ENCODE measurements around the gene APBA1.
A peak's percentile ranks its signal among the peaks of the same experiment; 100 is the strongest.

Gene APBA1

DNA sequence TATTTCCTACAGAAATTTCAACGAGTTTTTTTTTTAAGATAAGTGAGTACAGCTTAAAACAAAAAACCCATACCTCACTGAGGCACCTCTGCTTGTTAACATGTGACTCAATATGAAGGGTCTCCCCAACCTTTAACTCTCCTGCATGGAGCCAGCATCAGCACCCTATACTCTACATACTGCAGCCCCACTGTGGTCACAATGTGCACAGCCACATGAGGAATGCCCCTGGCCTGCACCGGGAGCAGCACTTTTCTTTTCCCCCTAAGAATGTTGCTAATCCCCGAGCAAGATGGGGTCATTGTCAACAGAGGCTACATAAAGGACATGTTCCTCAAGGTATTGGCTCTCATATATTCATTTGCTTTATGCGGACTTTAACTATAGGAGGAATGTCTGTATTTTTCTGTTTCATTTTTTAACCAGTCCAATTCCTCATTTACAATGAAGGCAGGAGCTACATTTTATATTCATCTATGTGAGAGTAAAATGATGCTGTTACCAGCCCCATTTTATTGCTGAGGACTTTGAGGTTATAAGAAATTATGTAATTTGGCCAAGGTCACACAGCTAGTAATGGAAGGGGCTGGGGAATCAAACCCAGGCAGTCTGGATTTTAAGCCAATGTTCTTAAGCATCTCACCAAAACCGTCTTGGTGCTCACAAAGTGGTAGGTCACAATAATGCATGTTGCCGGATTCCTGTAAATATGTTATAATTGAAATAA lies 93.0 kb downstream of the APBA1 start:
- DNase-seq (ENCODE audit: low spot score) = no peak

- DNase-seq (ENCODE audit: low spot score) = no peak
Observed at GRCh38 chr9:69578026-69578425, 94.1 kb downstream of the APBA1 start.

DNA sequence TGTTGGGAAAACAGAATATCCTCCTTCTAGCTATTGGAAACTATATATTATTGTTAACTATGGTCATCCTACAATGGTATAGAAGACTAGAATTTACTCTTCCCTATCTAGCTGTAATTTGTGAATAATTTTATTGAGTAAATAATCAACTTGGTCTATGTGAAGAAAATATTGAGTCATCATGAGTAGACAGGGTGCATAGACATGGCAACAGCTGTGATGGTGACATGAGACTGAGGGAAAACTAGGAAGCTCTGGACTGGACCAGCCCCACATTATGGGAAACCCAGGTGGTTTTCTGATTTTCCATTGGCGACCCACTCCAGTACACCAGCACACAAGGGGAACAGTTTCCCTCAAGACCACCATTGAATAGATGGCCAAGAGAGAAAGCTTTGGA lies 95.0 kb downstream of the APBA1 start:
- DNase-seq (ENCODE audit: low spot score) = no peak

DNA sequence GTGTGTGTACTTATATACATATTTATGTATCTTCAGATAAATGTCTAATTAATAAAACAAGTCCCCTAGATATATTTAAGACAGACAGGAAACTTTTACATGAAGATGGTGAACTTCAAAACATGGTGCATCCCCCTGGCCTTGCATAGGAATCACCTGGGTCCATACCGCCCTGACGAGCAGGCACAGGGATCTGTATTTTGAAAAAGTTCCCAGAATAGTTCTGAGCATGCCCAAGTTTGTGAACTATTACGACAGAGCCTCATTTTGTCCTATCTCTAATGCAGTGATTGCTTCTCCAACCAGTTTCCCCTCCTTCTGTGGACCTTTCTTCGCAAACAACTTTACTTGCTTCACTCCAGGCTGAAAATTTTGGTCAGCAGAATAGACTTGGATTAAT lies 98.1 kb downstream of the APBA1 start:
- DNase-seq (ENCODE audit: low spot score) = no peak

DNA sequence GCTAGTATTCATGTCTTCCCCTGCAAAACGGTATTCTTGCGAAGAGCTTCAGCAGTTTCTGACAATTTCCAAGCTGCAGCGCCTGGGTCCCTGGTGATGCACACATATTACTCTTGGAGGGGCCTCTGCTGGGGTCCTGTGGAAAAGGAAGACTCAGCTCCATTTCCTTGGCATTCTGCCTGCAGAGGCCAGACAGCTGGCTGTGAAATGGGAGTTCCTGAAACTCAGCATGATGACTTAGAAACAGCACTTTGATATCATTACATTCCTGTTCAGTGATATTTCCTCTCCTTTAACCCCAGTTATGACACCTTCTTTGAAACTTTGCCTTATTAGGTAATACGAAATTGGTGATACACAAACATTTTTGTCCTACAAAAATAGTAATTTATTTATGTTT lies 98.5 kb downstream of the APBA1 start:
- no peak for DNase-seq (ENCODE audit: low spot score)

GRCh38 chr9:69572611-69573010 lies 99.6 kb downstream of the APBA1 start:
- no peak for DNase-seq (ENCODE audit: low spot score)

GRCh38 chr9:69571032-69571431 lies 101.1 kb downstream of the APBA1 start:
- no peak for DNase-seq (ENCODE audit: low spot score)

- peak; percentile 48 for DNase-seq (ENCODE audit: low spot score)
Observed at GRCh38 chr9:69569738-69570451, 102.3 kb downstream of the APBA1 start.

DNA sequence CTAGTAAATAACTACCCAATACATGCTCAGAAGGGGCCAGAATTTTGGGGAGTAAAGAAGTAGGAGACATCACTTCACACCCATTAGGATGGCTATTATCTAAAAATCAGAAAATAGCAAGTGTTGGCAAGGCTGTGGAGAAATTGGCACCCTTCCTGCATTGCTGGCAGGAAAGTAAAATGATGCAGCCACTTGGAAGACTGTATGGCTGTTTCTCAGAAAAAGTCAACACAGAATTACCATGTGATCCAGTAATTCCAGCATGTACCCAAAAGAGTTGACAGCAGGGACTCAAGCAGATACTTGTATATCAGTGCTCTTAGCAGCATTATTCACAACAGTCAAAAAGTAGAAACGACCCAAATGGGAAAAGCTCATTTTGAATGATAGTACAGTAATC lies 107.6 kb downstream of the APBA1 start:
- DNase-seq (ENCODE audit: low spot score) = no peak

- DNase-seq (ENCODE audit: low spot score) = no peak
Observed at GRCh38 chr9:69559126-69559525, 113.0 kb downstream of the APBA1 start.

- no peak for DNase-seq (ENCODE audit: low spot score)
Observed at GRCh38 chr9:69556707-69557106, 115.5 kb downstream of the APBA1 start.

GRCh38 chr9:69555802-69556201 lies 116.4 kb downstream of the APBA1 start:
- DNase-seq (ENCODE audit: low spot score) = no peak

DNA sequence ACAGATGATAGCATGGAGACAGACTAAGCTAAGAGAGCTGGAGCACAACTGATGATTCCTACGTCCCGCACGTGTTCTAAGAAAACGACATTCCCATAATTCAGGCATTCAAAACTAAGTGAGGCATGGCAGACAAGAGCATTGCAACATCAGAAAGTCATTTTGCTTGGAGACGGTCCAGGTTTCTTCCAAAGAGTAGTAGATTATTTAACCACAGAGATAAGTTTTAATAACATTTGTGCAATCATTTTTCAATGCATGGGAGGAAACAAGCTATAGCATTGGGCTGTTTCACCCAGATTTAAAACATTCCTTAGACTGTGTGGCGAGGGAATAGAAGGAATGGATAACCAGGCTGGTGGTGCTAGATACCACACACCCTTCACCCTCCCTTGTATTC lies 117.2 kb downstream of the APBA1 start:
- DNase-seq (ENCODE audit: low spot score) = no peak

GRCh38 chr9:69549310-69550202 lies 122.6 kb downstream of the APBA1 start:
- DNase-seq (ENCODE audit: low spot score) = peak; percentile 61

DNA sequence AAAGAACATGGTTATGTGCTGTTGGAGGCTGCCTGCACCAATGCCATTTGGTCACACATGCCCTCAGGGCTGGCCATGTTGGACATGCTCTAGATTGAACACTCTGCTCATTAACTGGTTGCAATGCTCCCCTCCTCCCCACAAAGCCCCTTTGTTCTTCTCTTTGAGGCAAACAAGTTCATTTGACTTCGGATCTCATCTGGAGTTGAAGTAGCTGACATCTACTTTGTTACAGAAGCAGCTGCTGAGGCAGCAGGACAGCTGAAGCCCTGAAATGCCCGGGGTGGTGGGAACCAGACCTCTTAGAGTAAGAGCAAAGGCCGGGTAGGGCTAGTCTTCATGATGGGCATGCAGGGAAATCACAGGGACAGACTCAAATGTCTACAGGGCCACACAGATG lies 123.5 kb downstream of the APBA1 start:
- no peak for DNase-seq (ENCODE audit: low spot score)

- DNase-seq (ENCODE audit: low spot score) = no peak
Observed at GRCh38 chr9:69546265-69546664, 125.9 kb downstream of the APBA1 start.

GRCh38 chr9:69542942-69543704 lies 129.0 kb downstream of the APBA1 start:
- no peak for DNase-seq (ENCODE audit: low spot score)

GRCh38 chr9:69542058-69542457 lies 130.1 kb downstream of the APBA1 start:
- no peak for DNase-seq (ENCODE audit: low spot score)

DNA sequence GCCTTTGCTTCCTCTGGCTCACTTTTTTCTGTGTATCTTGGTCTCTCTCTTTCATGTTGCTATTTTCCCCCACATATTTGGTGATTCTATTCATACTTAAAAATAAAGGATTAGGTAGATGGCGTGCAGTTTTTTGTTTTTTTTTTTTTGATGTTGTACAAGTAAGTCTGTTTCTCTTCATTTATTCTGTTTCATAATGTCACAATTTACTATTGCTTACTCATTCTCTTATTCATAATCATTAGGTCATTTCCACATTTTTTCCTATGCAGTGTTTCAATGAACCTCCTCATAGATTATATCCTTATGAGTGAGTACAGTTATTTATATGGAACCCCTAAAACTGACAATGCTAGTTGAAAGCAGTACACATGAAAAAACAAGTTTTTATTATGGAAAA lies 136.3 kb downstream of the APBA1 start:
- DNase-seq (ENCODE audit: low spot score) = no peak

DNA sequence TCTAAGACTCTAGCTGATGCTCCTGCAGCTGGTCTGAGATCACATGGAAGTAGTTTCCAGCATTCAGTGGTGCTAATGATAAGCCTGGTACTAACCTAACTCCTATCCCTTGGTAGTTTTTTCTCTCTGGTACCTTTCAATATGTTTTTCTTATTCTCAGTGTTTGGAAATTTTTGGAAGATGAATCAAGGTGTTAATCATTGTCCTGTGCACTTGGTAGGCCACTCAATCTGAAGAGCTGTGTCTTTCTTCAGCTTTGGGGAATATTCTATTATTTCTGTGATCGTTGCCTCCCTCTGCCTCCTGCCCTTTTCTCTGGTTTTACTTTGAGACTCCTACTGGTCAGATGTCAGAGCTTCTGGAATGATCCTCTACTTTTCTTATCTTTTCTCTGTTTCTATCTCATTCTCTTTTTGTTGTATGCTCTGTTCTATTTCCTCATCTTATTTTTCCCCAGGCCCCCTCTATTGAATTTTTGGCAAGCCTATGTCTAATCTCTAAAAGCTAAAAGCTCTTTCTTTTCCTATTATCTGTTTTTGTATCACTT lies 136.8 kb downstream of the APBA1 start:
- DNase-seq (ENCODE audit: low spot score) = no peak

DNA sequence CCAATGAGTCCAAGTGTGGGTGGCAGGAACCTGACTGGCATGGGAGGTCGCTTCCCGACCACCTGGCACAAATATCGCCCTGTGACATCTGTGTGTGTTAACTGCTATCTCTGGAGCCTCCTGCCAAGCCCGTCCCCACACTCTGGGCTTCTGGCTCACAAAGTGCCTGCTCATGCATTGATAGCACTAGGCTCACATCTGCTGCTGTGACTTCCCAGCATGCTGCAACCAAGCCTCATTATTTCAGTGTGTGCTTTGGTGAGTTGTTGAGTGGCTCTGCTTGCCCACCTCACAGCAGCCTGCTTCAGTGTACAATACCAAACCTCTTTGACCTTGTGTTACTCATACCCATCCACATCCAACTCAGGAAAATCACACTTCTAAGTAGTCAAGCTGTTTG lies 139.8 kb downstream of the APBA1 start:
- DNase-seq (ENCODE audit: low spot score) = no peak

DNA sequence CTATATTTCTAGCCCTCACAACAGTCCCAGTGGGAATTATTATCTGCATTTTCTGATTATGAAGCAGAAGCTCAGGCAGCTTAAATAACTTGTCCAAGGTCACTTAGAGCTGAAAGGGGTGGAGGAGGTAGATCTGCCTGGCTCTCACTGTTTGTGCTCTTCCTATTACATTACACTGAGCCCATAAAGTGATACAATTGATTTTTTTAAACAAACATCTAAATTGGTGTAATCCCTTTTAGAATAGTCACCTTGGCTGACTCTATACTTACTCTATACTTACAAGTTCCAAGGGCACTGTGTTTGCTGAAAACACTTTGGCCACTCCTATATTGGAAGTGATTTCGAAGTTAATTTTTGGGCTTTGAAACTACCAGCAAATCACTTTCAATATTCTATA lies 144.7 kb downstream of the APBA1 start:
- no peak for DNase-seq (ENCODE audit: low spot score)
